ENCODE measurements around the gene ZNF441. TPM values are rescaled to one million over a fixed set of nuclear protein-coding genes. Genes with fewer than 3 reads are reported as not detected.

Gene ZNF441
- 7.0 TPM for total RNA-seq

- Histone ChIP-seq H3K4me3 (ENCODE audit: low read length) (peak within 1 kb of the TSS; percentile 86), H3K4me1 (ENCODE audit: insufficient read depth, low read length) (peaks cover 18% of the 10 kb centered on the region), H3K9me3 (ENCODE audit: low read depth, low read length) (peaks cover 11% of the 10 kb centered on the region), H3K27me3 (ENCODE audit: insufficient read depth, low read length) (no peaks in the 10 kb centered on the region)
Measured at GRCh38 chr19:11766597-11767591, at the start of gene ZNF441. ZNF441 (plus strand) TSS chr19:11767000; CDS start chr19:11767194, 194 bp downstream.

GRCh38 chr19:11721681-11722080 lies 45.1 kb upstream of the ZNF441 start:
- no peaks in the 10 kb centered on the region for H3K27me3 ChIP-seq (ENCODE audit: insufficient read depth, low read length)
- no peaks in the 10 kb centered on the region for H3K4me1 ChIP-seq (ENCODE audit: insufficient read depth, low read length)
- peaks cover 47% of the 10 kb centered on the region for H3K9me3 ChIP-seq (ENCODE audit: low read depth, low read length)
- H3K4me3 ChIP-seq (ENCODE audit: low read length): no peak overlapping the region

GRCh38 chr19:11722414-11722813 lies 44.4 kb upstream of the ZNF441 start:
- Histone ChIP-seq H3K4me3 (ENCODE audit: low read length) (no peak overlapping the region), H3K9me3 (ENCODE audit: low read depth, low read length) (peaks cover 47% of the 10 kb centered on the region), H3K27me3 (ENCODE audit: insufficient read depth, low read length) (no peaks in the 10 kb centered on the region), H3K4me1 (ENCODE audit: insufficient read depth, low read length) (no peaks in the 10 kb centered on the region)

GRCh38 chr19:11729586-11729985 lies 37.2 kb upstream of the ZNF441 start:
- Histone ChIP-seq H3K4me3 (ENCODE audit: low read length) (no peak overlapping the region), H3K9me3 (ENCODE audit: low read depth, low read length) (peaks cover 5% of the 10 kb centered on the region), H3K27me3 (ENCODE audit: insufficient read depth, low read length) (no peaks in the 10 kb centered on the region), H3K4me1 (ENCODE audit: insufficient read depth, low read length) (no peaks in the 10 kb centered on the region)

- peaks cover 21% of the 10 kb centered on the region for H3K4me1 ChIP-seq (ENCODE audit: insufficient read depth, low read length)
Measured at GRCh38 chr19:11735375-11735774, 31.4 kb upstream of the ZNF441 start.

GRCh38 chr19:11736696-11737095 lies 30.1 kb upstream of the ZNF441 start:
- no peak overlapping the region for H3K4me3 ChIP-seq (ENCODE audit: low read length)

More at GRCh38 chr19:11735375-11735774, 31.4 kb upstream of the ZNF441 start:
- Histone ChIP-seq H3K9me3 (ENCODE audit: low read depth, low read length) (no peaks in the 10 kb centered on the region), H3K27me3 (ENCODE audit: insufficient read depth, low read length) (no peaks in the 10 kb centered on the region), H3K4me3 (ENCODE audit: low read length) (no peak overlapping the region)

GRCh38 chr19:11737964-11738745 lies 28.6 kb upstream of the ZNF441 start:
- Histone ChIP-seq H3K9me3 (ENCODE audit: low read depth, low read length) (no peaks in the 10 kb centered on the region), H3K4me3 (ENCODE audit: low read length) (peak overlapping the region; percentile 80), H3K27me3 (ENCODE audit: insufficient read depth, low read length) (no peaks in the 10 kb centered on the region), H3K4me1 (ENCODE audit: insufficient read depth, low read length) (peaks cover 21% of the 10 kb centered on the region)

More at GRCh38 chr19:11736696-11737095, 30.1 kb upstream of the ZNF441 start:
- H3K9me3 ChIP-seq (ENCODE audit: low read depth, low read length): no peaks in the 10 kb centered on the region
- H3K27me3 ChIP-seq (ENCODE audit: insufficient read depth, low read length): no peaks in the 10 kb centered on the region
- peaks cover 21% of the 10 kb centered on the region for H3K4me1 ChIP-seq (ENCODE audit: insufficient read depth, low read length)

GRCh38 chr19:11738746-11739620 lies 27.8 kb upstream of the ZNF441 start, which contains the start of gene ZNF823:
ZNF823 (minus strand) TSS chr19:11738946; CDS start chr19:11738819, 127 bp downstream.
- Histone ChIP-seq H3K4me3 (ENCODE audit: low read length) (peak within 1 kb of the TSS; percentile 80), H3K9me3 (ENCODE audit: low read depth, low read length) (no peaks in the 10 kb centered on the region), H3K4me1 (ENCODE audit: insufficient read depth, low read length) (peaks cover 21% of the 10 kb centered on the region), H3K27me3 (ENCODE audit: insufficient read depth, low read length) (no peaks in the 10 kb centered on the region)

GRCh38 chr19:11745869-11746268 lies 20.9 kb upstream of the ZNF441 start:
- no peak overlapping the region for H3K4me3 ChIP-seq (ENCODE audit: low read length)
- peaks cover 18% of the 10 kb centered on the region for H3K9me3 ChIP-seq (ENCODE audit: low read depth, low read length)
- no peaks in the 10 kb centered on the region for H3K27me3 ChIP-seq (ENCODE audit: insufficient read depth, low read length)
- no peaks in the 10 kb centered on the region for H3K4me1 ChIP-seq (ENCODE audit: insufficient read depth, low read length)

GRCh38 chr19:11747277-11747676 lies 19.5 kb upstream of the ZNF441 start:
- no peaks in the 10 kb centered on the region for H3K4me1 ChIP-seq (ENCODE audit: insufficient read depth, low read length)
- H3K27me3 ChIP-seq (ENCODE audit: insufficient read depth, low read length): peaks cover 3% of the 10 kb centered on the region
- no peak overlapping the region for H3K4me3 ChIP-seq (ENCODE audit: low read length)
- H3K9me3 ChIP-seq (ENCODE audit: low read depth, low read length): peaks cover 28% of the 10 kb centered on the region

- Histone ChIP-seq H3K4me1 (ENCODE audit: insufficient read depth, low read length) (no peaks in the 10 kb centered on the region), H3K4me3 (ENCODE audit: low read length) (no peak overlapping the region), H3K27me3 (ENCODE audit: insufficient read depth, low read length) (peaks cover 5% of the 10 kb centered on the region), H3K9me3 (ENCODE audit: low read depth, low read length) (peaks cover 32% of the 10 kb centered on the region)
Measured at GRCh38 chr19:11749751-11750150, 17.0 kb upstream of the ZNF441 start.

- H3K9me3 ChIP-seq (ENCODE audit: low read depth, low read length): peaks cover 47% of the 10 kb centered on the region
- H3K4me3 ChIP-seq (ENCODE audit: low read length): no peak overlapping the region
- peaks cover 8% of the 10 kb centered on the region for H3K27me3 ChIP-seq (ENCODE audit: insufficient read depth, low read length)
- no peaks in the 10 kb centered on the region for H3K4me1 ChIP-seq (ENCODE audit: insufficient read depth, low read length)
Measured at GRCh38 chr19:11752244-11752736, 14.5 kb upstream of the ZNF441 start.

- Histone ChIP-seq H3K9me3 (ENCODE audit: low read depth, low read length) (peaks cover 39% of the 10 kb centered on the region), H3K4me1 (ENCODE audit: insufficient read depth, low read length) (no peaks in the 10 kb centered on the region), H3K27me3 (ENCODE audit: insufficient read depth, low read length) (peaks cover 8% of the 10 kb centered on the region), H3K4me3 (ENCODE audit: low read length) (no peak overlapping the region)
Measured at GRCh38 chr19:11754663-11755062, 12.1 kb upstream of the ZNF441 start.

GRCh38 chr19:11756965-11757364 lies 9.8 kb upstream of the ZNF441 start:
- no peak overlapping the region for H3K4me3 ChIP-seq (ENCODE audit: low read length)
- no peaks in the 10 kb centered on the region for H3K4me1 ChIP-seq (ENCODE audit: insufficient read depth, low read length)
- H3K9me3 ChIP-seq (ENCODE audit: low read depth, low read length): peaks cover 26% of the 10 kb centered on the region
- peaks cover 5% of the 10 kb centered on the region for H3K27me3 ChIP-seq (ENCODE audit: insufficient read depth, low read length)
